Activated CD4-positive, alpha-beta T cell treated with anti-CD3 and anti-CD28 coated beads, Interleukin-2, amount 50 U/mL, for 16 hours (primary cell): Measurements from ENCODE around the gene TTC28.

Experiments used
- DNase-seq: peaks from one replicate; pipeline ENCODE4 v3.0.0-alpha.2; 2020

The TTC28 gene

DNA sequence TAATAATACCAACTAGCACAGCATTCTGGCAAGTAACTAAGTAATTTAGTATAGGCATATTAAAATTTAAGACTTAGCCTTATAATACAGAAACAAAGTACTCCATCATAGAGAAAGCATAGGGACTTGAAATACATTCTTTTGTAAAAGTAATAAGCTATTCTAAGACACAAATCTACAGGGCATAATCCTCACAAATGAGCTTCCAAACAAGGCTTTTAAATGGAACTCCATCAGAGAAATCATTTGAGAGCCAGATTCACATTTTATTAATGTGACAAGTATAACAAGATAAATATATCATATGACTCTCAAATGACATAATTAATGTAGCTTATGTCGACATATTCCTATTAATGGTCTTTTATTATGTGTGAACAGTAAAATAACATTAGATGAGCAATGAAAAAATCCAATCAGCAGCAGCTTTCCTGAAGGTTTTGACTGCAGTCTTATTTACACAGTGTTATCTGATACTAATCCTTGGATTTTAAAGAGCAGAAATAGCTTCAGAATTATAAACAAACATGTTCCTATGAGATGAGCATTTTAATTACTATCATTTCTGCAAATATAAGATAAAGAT lies 241.4 kb downstream of the TTC28 start:
- DNase-seq: no peak

DNA sequence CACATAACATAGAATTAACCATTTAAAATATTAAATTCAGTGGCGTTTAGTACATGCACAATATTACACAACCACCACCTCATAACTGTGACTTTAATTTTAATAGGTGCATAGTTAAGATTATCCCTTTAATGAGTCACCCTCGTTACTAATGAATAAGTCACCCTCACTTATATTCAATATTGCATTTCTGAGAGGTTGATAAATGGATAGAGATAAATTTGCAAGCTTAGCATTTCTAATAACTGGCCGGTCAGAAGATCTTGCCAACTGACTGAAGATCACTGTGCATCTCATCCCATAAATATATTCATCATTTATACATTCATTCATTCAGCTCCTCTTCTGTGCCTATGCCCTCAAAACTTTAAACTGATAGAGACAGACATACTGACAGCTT lies 243.7 kb downstream of the TTC28 start:
- DNase-seq: no peak

DNA sequence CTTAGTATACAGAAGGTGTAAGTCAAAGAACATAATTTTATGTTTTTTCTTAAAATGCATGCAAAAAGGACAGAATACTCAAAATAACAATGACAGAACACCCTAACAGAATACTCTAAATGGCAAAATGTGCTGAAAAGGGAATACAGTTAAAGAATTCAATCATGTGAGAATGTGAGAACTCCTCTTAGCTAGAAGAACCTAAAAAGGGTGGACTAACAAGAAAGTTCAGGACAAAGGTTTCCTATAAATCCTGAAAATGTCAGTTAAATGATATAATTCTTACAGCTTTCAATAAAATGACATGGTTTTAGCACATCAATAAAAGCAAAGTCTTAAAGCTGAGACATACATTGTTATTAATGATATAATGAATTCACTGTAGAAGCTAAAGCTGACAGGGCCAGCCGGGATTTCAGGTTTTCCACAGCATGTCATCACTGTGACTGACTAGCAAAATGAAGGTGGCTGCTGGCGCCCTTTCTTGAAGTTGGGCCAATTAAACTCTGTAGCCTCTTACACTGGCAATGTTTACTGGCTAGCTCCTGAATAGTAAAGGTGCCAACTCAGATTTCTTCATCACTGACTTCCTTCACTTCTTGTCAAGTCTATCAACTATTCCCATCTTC lies 244.4 kb downstream of the TTC28 start:
- no peak for DNase-seq

DNA sequence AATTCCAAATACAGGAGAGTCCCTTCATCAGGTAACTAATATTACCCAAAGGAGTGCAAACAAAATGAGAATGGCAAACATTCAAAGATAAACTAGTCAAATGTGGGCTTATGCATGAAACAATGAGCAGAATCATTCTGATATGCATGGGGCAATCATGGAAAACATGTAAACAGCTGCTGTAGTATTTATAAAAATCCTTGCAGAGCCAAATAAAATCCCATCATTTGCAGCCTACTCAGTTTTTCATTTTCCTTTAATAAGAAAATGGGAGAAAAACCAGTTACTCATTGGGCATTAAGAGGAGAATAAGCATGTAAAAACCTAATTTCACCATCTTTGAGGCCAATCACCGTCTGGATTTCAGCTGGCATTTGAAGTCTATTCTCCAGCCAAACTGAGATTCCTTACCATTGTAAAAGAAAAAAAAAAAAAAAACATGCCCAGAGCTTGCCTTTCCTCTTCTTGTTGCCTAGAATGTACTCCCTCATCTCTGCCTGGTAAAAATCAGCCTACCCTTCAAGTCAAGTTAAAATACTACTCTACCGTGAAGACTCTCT lies 249.1 kb downstream of the TTC28 start:
- DNase-seq: no peak

- no peak for DNase-seq
These were observed 249.9 kb downstream of the TTC28 start for GRCh38 chr22:28429711-28430110.

DNA sequence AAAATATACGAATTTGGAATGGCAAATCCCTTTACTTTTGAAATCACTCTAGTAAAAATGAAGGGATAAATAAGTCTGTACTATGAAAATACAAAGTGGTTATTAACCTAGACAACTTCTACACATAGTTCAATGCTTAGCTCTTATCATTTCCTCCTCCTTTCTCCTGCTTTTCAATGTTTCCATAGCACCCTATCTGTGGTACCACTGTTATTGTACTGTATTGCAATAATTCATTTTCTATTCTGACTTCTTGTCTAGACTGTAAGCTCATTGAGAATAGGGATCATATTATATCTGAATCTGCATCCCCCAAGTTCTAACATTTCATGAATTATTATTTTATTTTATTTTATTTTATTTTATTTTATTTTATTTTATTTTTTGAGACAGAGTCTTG lies 251.4 kb downstream of the TTC28 start:
- DNase-seq: no peak

- no peak for DNase-seq
These were observed 253.1 kb downstream of the TTC28 start for GRCh38 chr22:28426346-28427132.

GRCh38 chr22:28425211-28425610 lies 254.4 kb downstream of the TTC28 start:
- DNase-seq: no peak

DNA sequence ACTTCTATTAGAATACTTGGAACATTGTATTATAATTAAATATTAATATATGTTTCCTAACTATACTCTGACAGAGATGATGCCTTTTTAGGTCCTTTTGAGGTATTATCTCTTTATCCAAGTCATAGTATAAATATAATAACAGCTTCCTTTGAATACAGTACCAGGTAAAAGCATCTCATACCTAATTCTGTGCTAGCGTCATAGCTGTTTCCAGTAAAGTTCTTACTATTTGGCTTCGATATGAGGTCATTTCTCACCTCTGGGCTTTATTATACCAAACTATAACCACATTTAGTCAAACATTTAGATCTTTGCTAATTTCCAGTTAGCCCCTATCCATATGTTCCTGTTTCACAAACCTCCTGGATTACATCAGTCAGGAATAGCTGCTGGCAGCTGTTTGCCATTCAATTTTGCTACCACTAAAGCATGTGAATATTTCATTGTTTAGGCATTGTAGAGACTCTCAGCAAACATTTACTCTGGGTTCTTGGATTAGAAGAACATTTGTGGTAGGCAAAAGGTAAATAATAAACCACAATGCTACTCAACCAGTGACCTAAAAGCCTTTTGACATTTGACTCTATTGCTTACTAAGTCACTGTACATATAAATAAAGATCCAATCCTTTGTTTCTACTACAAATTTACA lies 255.1 kb downstream of the TTC28 start:
- DNase-seq: no peak

DNA sequence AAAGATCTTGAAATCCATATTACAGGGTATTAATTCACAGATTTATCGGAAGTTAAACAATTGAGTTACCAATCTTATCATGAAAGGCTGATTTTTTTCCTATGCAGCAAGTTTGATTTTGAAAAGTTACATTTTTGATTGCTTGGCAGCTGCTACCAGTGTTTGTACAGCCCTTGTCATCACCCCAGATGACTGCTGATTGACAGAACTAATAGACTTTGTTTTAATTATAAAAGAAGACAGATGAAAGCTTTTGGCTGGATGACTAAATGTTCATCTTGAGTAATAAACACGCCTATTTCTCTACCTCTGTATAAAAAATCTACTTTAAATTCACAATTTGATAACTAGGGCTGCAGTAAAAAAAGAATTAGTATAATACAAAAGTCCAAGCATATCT lies 259.7 kb downstream of the TTC28 start:
- no peak for DNase-seq

DNA sequence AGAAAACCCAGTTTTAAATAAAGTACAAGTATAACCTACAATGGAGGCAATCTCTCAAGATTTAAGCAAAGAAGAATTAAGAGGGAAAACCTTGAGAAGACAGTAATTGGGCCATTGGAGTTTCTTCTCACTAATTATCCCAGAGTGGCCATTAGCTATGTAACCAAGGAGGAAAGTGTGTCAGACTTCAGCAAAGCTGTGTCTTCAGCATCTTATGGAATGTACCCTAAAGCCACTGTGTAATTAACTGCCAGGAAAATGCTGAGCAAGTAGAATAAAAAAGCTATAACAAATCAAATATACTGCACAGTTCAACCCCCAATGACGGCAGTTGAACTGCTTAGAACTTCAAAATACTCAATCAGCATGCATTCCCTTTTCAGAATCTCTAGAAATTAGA lies 261.6 kb downstream of the TTC28 start:
- no peak for DNase-seq

DNA sequence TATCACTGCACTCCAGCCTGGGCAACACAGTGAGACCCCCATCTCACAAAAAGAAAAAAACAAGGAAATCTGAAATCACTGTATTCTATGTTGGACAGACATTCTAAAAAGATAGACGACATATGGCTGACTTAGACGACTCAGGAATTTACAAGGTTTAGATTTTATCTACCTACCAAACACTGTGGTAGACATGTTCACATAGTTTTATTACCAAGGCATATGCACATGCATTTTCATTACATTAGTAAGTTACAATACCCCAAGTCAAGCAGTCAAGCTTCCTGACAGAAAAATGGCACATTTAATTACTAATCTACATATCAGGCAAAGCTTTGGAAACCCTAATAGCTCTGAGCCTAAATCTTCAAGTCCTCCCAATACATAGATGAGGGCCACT lies 262.2 kb downstream of the TTC28 start:
- no peak for DNase-seq

DNA sequence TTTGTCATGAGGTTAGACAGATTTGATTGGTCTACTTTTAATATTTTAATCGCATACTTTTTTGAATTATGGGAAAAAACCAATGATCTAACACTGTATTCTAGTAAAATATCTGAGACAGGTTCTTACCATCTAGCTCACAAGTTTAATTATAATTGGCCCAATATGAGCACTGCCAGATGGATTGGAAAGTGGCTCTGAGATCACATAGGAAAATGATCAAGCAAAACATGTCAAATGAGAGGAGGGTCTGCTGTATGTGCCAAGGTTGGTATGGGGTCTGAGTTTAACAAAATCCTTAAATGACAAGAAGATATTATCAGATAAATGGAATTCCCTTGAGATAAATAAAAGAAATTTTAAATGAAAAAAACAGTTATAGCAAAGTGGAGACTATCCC lies 264.7 kb downstream of the TTC28 start:
- DNase-seq: no peak

GRCh38 chr22:28413612-28414399 lies 265.8 kb downstream of the TTC28 start:
- DNase-seq: no peak

GRCh38 chr22:28412109-28412508 lies 267.5 kb downstream of the TTC28 start:
- no peak for DNase-seq

GRCh38 chr22:28411125-28411524 lies 268.5 kb downstream of the TTC28 start:
- DNase-seq: no peak

DNA sequence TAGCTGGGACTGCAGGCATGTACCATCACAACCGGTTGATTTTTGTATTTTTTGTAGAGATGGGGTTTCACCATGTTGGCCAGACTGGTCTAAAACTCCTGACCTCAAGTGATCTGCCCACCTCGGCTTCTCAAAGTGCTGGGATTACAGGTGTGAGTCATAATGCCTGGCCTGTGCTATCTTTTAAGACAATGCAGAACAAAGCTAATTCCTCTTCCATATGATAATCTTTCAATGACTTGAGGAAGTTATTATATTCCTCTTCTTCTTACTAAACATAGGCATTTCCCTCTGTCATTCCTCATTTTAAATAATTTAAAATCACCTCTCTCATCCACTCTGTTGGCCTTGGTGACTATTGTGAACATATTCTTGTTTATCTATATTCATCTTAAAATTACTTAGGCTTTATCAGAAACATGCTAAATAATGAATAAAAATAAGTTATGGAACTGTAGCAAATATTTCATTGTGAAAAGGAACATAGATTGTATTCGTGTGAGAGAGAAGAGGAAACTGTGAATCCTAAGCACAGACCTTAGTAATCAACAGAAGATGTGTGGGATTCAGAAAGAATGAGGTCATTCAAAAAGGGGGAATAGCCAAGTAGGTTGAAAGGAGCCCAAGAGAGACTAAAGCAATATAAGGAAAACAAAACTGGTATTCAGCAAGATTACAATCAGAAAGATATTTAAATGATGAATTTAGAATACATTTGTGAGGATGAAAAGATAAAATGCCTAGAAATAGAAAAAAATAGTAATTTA lies 269.4 kb downstream of the TTC28 start:
- DNase-seq: no peak

- no peak for DNase-seq
These were observed 270.9 kb downstream of the TTC28 start for GRCh38 chr22:28408709-28409108.

GRCh38 chr22:28407645-28408044 lies 272.0 kb downstream of the TTC28 start:
- DNase-seq: no peak

- DNase-seq: no peak
These were observed 273.4 kb downstream of the TTC28 start for GRCh38 chr22:28406246-28406645.

DNA sequence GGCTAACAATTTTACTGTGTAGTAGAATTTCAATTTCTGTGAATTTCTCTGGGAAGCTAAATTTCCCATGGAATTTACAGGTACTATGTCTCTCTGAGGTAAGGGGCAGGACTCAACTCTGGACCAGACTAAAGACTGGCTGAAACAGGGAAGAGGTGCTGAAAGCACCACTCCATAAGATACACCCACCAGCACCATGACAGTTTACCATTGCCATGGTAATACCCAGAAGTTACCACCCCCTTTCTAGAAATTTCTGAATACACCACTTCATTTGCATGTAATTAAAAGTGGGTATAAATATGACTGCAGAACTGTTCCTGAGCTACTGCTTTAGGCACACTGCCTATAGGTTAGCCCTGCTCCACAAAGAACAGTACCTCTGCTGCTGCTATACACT lies 274.1 kb downstream of the TTC28 start:
- DNase-seq: no peak

- DNase-seq: peak; percentile 88
These were observed 277.1 kb downstream of the TTC28 start for GRCh38 chr22:28402539-28402938.
